ENCODE measurements around the gene DEFB121.

DNA sequence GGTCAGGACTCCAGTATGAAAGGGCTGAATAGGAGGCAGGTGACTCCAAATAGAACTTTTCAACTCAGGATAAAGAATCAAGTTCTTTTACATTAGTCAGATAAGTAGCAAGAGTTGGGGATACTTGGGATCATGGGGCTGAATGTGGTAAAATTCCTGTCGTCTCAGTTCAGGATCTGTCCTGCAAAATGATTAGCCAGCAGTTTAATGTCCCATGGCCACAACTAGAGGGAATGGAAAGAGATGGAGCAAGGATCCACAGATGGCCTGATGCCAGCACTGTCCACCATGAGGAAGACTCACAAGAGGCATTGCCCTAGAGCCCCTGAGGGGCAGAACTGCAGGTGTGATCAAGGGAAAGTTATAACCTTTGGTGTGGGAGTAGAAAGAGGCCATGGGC, 2.1 kb downstream of the DEFB121 start:
- TF ChIP-seq CTCF (IDR thresholded peaks at IDR 0.05 in 2 of 3, conservative IDR thresholded peaks at IDR 0.05 in 1 of 3; ENCODE audit: control insufficient read depth in 2 of 3, extremely low read depth in 1 of 3, insufficient read depth in 1 of 3, low read depth in 3 of 3, low read length in 3 of 3) (no peak), EZH2 (IDR thresholded peaks at IDR 0.05; ENCODE audit: borderline replicate concordance, control insufficient read depth, low read depth, low read length) (no peak), EP300 (IDR thresholded peaks at IDR 0.05; ENCODE audit: borderline replicate concordance in 1 of 2, control insufficient read depth in 1 of 2, low read depth in 2 of 2, low read length in 2 of 2) (no peak), BCLAF1 (IDR thresholded peaks at IDR 0.05) (no peak)

Data from GM12878 (cell line).